ENCODE results near the gene SEL1L.
A peak's percentile ranks its signal among the peaks of the same experiment; 100 is the strongest.

SEL1L gene

GRCh38 chr14:81533536-81534343, at the start of gene SEL1L:
Gene SEL1L (minus strand): TSS chr14:81533853. CDS start chr14:81533744, 109 bp downstream.
- TF ChIP-seq POLR2A (IDR thresholded peaks at IDR 0.05; ENCODE audit: low read length) (peak; percentile 88), GATA1 (IDR thresholded peaks at IDR 0.05; ENCODE audit: low read depth, low read length) (no peak)
- DNase-seq, result peak; percentile 99

DNA sequence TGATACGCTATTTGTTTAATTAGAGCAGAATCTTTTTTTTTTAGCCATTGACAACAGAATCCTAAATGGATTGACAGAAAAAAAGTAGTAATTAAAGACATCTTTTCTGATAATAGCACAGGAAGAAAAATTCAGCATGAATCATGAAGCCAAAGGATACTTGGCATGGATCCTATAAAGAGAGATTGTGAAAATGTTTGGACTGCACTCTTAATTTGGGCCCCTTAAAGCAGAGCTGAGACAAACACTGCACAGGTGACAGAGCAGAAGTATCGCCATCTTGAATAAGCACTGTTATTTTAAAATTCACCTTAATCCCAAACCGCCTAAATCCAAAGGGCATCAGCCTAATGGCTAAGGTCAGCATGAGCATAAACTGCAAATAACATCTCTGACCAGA, 48.8 kb upstream of the SEL1L start:
- no peak for DNase-seq
- TF ChIP-seq POLR2A (IDR thresholded peaks at IDR 0.05; ENCODE audit: low read length) (no peak), GATA1 (IDR thresholded peaks at IDR 0.05; ENCODE audit: low read depth, low read length) (no peak)

DNA sequence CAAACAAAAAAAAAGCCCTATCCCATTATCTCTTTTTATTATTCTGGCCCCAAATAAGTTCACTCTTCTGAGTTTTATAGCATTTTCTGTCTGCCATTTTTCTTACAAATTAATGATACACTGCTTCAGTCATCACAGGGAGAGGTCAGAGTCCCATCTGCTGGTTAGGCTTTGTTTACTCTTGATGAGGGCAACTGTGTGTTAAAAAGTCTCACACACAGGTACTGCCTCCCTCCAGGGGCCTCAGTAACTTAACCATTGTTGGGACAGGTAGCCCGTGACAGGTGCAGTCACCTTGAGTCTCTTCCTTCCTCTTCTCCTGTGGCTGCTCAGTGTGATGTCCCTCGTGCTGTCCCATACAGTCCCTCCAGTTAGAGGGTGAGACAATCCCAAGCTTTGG, 45.5 kb upstream of the SEL1L start:
- no peak for DNase-seq
- TF ChIP-seq POLR2A (IDR thresholded peaks at IDR 0.05; ENCODE audit: low read length) (no peak), GATA1 (IDR thresholded peaks at IDR 0.05; ENCODE audit: low read depth, low read length) (no peak)

DNA sequence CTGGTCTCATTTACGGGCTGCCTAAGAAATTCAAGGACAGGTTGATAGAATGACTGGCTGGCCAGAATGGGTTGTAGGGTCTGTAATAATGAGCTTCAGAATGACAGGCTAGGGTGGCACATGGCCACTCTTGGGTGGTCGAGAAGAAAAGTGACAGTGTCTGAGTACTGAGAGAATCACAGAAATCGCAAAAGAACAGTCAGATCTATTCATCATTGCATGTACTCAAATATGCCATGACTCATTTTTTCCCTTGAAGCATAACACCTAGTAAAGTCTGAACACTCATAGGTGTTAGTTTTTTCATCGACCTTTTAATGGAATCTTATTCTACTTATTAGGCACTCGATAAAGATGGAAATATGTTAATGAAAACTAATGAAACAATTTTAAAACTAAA, 37.8 kb upstream of the SEL1L start:
- DNase-seq, result no peak
- TF ChIP-seq GATA1 (IDR thresholded peaks at IDR 0.05; ENCODE audit: low read depth, low read length) (no peak), POLR2A (IDR thresholded peaks at IDR 0.05; ENCODE audit: low read length) (no peak)

DNA sequence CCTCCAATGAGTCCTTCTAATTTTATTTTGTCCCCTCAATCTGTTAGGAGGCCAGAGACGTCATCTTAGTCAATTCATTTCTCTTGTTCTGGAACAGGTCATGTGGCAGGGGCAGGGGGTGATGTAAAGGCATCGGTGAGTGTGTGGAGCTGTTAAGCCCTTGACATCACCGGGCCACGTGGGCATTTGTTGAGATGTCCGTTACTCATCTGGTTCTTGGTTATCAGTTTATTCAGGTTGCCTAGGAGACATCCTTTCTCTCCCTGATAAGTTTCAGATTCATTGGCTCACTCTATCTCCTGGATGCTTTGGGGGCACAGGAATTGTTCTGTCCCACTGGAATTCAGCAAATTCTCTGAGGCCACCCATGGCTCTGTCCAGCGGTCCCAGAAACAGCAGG, 33.6 kb upstream of the SEL1L start:
- no peak for DNase-seq
- no peak for TF ChIP-seq POLR2A (IDR thresholded peaks at IDR 0.05; ENCODE audit: low read length)

GRCh38 chr14:81565441-81566290, 32.0 kb upstream of the SEL1L start:
- DNase-seq, result peak; percentile 14 to 50
- TF ChIP-seq POLR2A (IDR thresholded peaks at IDR 0.05; ENCODE audit: low read length) (no peak), GATA1 (IDR thresholded peaks at IDR 0.05; ENCODE audit: low read depth, low read length) (no peak)

GRCh38 chr14:81562818-81563217, 29.2 kb upstream of the SEL1L start:
- TF ChIP-seq GATA1 (IDR thresholded peaks at IDR 0.05; ENCODE audit: low read depth, low read length) (no peak), POLR2A (IDR thresholded peaks at IDR 0.05; ENCODE audit: low read length) (no peak)
- no peak for DNase-seq

GRCh38 chr14:81561084-81561775, 27.6 kb upstream of the SEL1L start:
- no peak for TF ChIP-seq POLR2A (IDR thresholded peaks at IDR 0.05; ENCODE audit: low read length)
- no peak for TF ChIP-seq GATA1 (IDR thresholded peaks at IDR 0.05; ENCODE audit: low read depth, low read length)
- no peak for DNase-seq

- no peak for DNase-seq
- TF ChIP-seq POLR2A (IDR thresholded peaks at IDR 0.05; ENCODE audit: low read length) (no peak), GATA1 (IDR thresholded peaks at IDR 0.05; ENCODE audit: low read depth, low read length) (no peak)
These were observed 25.7 kb upstream of the SEL1L start for GRCh38 chr14:81559385-81559784.

GRCh38 chr14:81557146-81557545, 23.5 kb upstream of the SEL1L start:
- DNase-seq, result peak in 1 of 2 experiments; percentile 30
- TF ChIP-seq GATA1 (IDR thresholded peaks at IDR 0.05; ENCODE audit: low read depth, low read length), result no peak
- TF ChIP-seq POLR2A (IDR thresholded peaks at IDR 0.05; ENCODE audit: low read length), result no peak

- no peak for TF ChIP-seq POLR2A (IDR thresholded peaks at IDR 0.05; ENCODE audit: low read length)
- TF ChIP-seq GATA1 (IDR thresholded peaks at IDR 0.05; ENCODE audit: low read depth, low read length), result no peak
- no peak for DNase-seq
These were observed 22.0 kb upstream of the SEL1L start for GRCh38 chr14:81555684-81556083.

DNA sequence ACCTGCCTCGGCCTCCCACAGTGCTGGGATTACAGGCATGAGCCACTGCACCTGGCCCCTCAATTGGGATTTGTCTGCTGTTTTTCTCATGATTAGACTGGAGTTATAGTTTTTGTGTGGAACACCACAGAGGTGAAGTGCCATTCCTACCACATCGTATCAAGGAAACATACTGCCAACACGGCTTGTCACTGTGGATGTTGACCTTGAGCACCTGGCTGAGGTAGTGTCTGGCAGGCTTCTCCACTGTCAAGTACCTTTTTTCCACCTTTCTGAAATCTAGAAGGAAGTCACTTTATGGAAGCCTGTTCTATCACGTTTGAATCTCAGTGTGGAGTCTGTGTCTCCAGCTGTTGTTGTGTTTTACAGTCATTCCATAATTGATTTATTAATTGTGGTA, 21.4 kb upstream of the SEL1L start:
- TF ChIP-seq POLR2A (IDR thresholded peaks at IDR 0.05; ENCODE audit: low read length), result no peak
- TF ChIP-seq GATA1 (IDR thresholded peaks at IDR 0.05; ENCODE audit: low read depth, low read length), result no peak
- no peak for DNase-seq

GRCh38 chr14:81551471-81551870, 17.8 kb upstream of the SEL1L start:
- DNase-seq, result no peak
- TF ChIP-seq POLR2A (IDR thresholded peaks at IDR 0.05; ENCODE audit: low read length) (no peak), GATA1 (IDR thresholded peaks at IDR 0.05; ENCODE audit: low read depth, low read length) (no peak)
